Mesothelial cell of epicardium (in vitro differentiated cells): ENCODE results near the gene RBM27. TPM values are rescaled to one million over a fixed set of nuclear protein-coding genes. Genes with fewer than 3 reads are reported as not detected.

Experiments used
- DNase-seq, 2 experiments: peaks; one replicate each; pipeline ENCODE4 v3.0.0; 2021; ENCODE audit warnings: low spot score in 2 of 2; ENCODE audit not compliant: unreplicated experiment in 2 of 2
- H3K27ac Mint-ChIP-seq: 2 replicates; pipeline ENCODE4 v1.8.0; 2021; ENCODE audit warnings: mixed read lengths
- H3K27me3 Mint-ChIP-seq: 2 replicates; pipeline ENCODE4 v1.8.0; 2021; ENCODE audit warnings: low read depth, mixed read lengths
- H3K36me3 Mint-ChIP-seq: 2 replicates; pipeline ENCODE4 v1.8.0; 2021; ENCODE audit warnings: mixed read lengths
- H3K4me1 Mint-ChIP-seq: 2 replicates; pipeline ENCODE4 v1.8.0; 2021; ENCODE audit warnings: mixed read lengths
- H3K4me3 Mint-ChIP-seq: 2 replicates; pipeline ENCODE4 v1.8.0; 2021; ENCODE audit warnings: mild to moderate bottlenecking, moderate library complexity, mixed read lengths
- H3K9me3 Mint-ChIP-seq: 2 replicates; pipeline ENCODE4 v1.8.0; 2021; ENCODE audit warnings: mixed read lengths
- total RNA-seq: library from RNA; stranded (reverse); gene quantifications from 3 replicates; pipeline ENCODE4 v1.2.1, GENCODE V29; 2021
- TF ChIP-seq, protein P1 (sequence below): fragments of 200-600 bp; sonication (generic); IDR thresholded peaks from one replicate; pipeline ENCODE4 v1.5.0; 2021; ENCODE audit warnings: antibody characterized with exemption; ENCODE audit not compliant: unreplicated experiment

The RBM27 gene, protein sequence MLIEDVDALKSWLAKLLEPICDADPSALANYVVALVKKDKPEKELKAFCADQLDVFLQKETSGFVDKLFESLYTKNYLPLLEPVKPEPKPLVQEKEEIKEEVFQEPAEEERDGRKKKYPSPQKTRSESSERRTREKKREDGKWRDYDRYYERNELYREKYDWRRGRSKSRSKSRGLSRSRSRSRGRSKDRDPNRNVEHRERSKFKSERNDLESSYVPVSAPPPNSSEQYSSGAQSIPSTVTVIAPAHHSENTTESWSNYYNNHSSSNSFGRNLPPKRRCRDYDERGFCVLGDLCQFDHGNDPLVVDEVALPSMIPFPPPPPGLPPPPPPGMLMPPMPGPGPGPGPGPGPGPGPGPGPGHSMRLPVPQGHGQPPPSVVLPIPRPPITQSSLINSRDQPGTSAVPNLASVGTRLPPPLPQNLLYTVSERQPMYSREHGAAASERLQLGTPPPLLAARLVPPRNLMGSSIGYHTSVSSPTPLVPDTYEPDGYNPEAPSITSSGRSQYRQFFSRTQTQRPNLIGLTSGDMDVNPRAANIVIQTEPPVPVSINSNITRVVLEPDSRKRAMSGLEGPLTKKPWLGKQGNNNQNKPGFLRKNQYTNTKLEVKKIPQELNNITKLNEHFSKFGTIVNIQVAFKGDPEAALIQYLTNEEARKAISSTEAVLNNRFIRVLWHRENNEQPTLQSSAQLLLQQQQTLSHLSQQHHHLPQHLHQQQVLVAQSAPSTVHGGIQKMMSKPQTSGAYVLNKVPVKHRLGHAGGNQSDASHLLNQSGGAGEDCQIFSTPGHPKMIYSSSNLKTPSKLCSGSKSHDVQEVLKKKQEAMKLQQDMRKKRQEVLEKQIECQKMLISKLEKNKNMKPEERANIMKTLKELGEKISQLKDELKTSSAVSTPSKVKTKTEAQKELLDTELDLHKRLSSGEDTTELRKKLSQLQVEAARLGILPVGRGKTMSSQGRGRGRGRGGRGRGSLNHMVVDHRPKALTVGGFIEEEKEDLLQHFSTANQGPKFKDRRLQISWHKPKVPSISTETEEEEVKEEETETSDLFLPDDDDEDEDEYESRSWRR
- total RNA-seq: 21.9 to 24.0 TPM (median 23.1 TPM) in 3 replicates

DNA sequence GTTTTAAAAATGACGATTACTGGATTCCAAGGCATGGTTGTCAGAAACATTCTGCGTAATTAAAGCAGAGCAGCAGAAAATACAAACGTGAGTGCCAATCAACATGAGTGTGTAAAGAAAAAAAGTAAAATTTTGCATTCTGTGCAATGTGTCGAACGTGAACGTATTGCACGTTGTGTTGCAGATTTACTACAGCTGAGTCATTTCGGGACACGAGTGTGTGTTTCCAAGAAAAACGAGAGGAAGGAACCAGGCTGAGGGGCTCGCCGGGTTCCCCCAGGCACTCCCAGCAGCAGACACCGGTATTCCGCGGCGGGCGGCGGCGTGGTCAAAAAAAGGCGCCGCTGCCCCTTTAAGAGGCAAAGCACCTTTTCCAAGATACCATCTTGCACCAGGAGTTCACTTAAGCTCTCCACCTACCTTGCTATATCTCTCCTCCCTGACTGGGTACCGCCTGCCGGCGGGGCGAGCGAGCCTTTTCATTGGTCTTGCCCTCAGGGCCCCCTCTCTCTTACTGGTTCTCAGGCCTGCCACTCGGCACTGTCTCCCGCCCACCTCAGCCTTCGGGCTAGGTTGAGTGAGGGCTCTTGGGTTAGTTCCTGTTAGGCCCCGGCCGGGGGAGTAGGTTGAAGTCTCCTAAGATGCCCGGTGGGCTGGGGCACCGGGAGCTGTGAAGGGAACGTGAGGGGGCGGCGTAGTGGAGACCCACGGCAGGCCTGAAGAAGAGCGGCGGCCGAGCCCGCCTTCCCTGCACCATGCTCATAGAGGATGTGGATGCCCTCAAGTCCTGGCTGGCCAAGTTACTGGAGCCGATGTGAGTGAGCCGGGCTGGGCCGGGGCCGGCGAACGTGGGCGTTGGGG is at the start of gene RBM27:
RBM27 (plus strand) TSS at position 595 of the 861 bp plus-strand sequence; CDS start at position 756, 161 bp downstream.
- TF ChIP-seq, protein P1, sequence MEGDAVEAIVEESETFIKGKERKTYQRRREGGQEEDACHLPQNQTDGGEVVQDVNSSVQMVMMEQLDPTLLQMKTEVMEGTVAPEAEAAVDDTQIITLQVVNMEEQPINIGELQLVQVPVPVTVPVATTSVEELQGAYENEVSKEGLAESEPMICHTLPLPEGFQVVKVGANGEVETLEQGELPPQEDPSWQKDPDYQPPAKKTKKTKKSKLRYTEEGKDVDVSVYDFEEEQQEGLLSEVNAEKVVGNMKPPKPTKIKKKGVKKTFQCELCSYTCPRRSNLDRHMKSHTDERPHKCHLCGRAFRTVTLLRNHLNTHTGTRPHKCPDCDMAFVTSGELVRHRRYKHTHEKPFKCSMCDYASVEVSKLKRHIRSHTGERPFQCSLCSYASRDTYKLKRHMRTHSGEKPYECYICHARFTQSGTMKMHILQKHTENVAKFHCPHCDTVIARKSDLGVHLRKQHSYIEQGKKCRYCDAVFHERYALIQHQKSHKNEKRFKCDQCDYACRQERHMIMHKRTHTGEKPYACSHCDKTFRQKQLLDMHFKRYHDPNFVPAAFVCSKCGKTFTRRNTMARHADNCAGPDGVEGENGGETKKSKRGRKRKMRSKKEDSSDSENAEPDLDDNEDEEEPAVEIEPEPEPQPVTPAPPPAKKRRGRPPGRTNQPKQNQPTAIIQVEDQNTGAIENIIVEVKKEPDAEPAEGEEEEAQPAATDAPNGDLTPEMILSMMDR: no peak
- no peak within 1 kb of the TSS for H3K27ac Mint-ChIP-seq
- peaks cover 10% of the 10 kb centered on the region for H3K4me1 Mint-ChIP-seq
- no peaks in the 10 kb centered on the region for H3K36me3 Mint-ChIP-seq
- peak; percentile 88 to 98 for DNase-seq
- no peak within 1 kb of the TSS for H3K4me3 Mint-ChIP-seq
- no peaks in the 10 kb centered on the region for H3K9me3 Mint-ChIP-seq
- no peaks in the 10 kb centered on the region for H3K27me3 Mint-ChIP-seq

GRCh38 chr5:146158255-146158654 is 45.1 kb upstream of the RBM27 start:
- no peaks in the 10 kb centered on the region for H3K4me1 Mint-ChIP-seq
- H3K4me3 Mint-ChIP-seq: no peak overlapping the region
- DNase-seq: no peak
- TF ChIP-seq, protein P1: no peak
- no peak overlapping the region for H3K27ac Mint-ChIP-seq
- H3K9me3 Mint-ChIP-seq: peaks cover 18% of the 10 kb centered on the region
- H3K27me3 Mint-ChIP-seq: no peaks in the 10 kb centered on the region
- peaks cover 65% of the 10 kb centered on the region for H3K36me3 Mint-ChIP-seq

DNA sequence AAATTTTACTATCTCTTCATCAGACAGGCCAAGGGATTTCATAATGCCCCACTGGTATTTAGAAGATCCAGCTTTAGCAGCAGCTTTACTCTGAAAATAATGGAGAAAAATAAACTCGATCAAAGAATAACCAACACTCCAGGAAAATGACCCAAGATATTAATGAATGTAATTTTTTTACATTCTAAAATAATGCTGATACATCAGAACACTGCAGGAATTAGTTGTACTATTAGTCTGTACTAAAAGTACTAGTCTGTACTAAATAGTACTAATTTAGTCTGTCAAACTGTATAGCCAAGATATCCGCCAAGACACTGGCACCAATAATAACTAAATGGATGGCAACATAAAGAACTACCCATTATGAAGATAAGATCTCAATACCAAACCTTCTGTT is 39.0 kb upstream of the RBM27 start:
- no peak for DNase-seq
- peaks cover 62% of the 10 kb centered on the region for H3K36me3 Mint-ChIP-seq
- peaks cover 11% of the 10 kb centered on the region for H3K9me3 Mint-ChIP-seq
- no peak overlapping the region for H3K27ac Mint-ChIP-seq
- no peaks in the 10 kb centered on the region for H3K27me3 Mint-ChIP-seq
- H3K4me3 Mint-ChIP-seq: no peak overlapping the region
- no peaks in the 10 kb centered on the region for H3K4me1 Mint-ChIP-seq
- TF ChIP-seq, protein P1: no peak

GRCh38 chr5:146165460-146165859 is 37.9 kb upstream of the RBM27 start:
- H3K4me1 Mint-ChIP-seq: no peaks in the 10 kb centered on the region
- H3K36me3 Mint-ChIP-seq: peaks cover 63% of the 10 kb centered on the region
- H3K9me3 Mint-ChIP-seq: peaks cover 11% of the 10 kb centered on the region
- no peaks in the 10 kb centered on the region for H3K27me3 Mint-ChIP-seq
- TF ChIP-seq, protein P1: no peak
- no peak overlapping the region for H3K4me3 Mint-ChIP-seq
- no peak overlapping the region for H3K27ac Mint-ChIP-seq
- DNase-seq: no peak

GRCh38 chr5:146165903-146166302 is 37.5 kb upstream of the RBM27 start:
- Mint-ChIP-seq H3K27ac (no peak overlapping the region), H3K27me3 (no peaks in the 10 kb centered on the region), H3K4me1 (no peaks in the 10 kb centered on the region), H3K4me3 (no peak overlapping the region), H3K9me3 (peaks cover 11% of the 10 kb centered on the region), H3K36me3 (peaks cover 65% of the 10 kb centered on the region)
- DNase-seq: no peak
- TF ChIP-seq, protein P1: no peak
